Measurements from ENCODE around the gene HABP4. TPM values are rescaled to one million over a fixed set of nuclear protein-coding genes. Genes with fewer than 3 reads are reported as not detected.
A peak's percentile ranks its signal among the peaks of the same experiment; 100 is the strongest.

The HABP4 gene
- total and polyA plus RNA-seq, 2 of the 4 experiments (the other 2 are of a cell fraction), result 5.2 to 10.6 TPM

GRCh38 chr9:96417051-96417586, 32.9 kb upstream of the HABP4 start (continued):
- peak; percentile 82 for TF ChIP-seq RCOR1 (IDR thresholded peaks at IDR 0.05; ENCODE audit: insufficient replicate concordance, low read length)

DNA sequence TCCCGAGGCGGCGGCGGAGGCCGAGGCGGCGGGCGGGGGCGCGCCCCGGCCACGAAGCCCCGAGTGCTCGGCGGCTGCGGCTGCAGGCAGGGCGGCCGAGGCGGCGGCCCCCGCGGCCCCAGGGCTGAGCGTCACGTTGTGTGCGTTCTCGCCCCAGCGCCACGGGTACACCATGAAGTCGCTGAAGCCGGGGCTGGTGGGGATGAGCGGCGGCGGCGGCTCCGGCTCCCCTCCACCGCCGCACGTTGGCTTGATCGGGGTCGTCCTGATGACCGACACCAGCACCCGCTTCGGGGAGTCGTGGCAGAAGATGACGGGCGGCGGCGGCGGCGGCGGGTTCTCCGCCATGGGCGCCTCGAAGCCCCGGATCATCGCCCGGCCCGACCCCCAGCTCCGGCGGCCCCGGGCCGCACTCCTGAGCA, 32.3 kb upstream of the HABP4 start:
- in situ Hi-C loops (cut with MboI; ENCODE audit: low sequenced_read_pairs) (loop anchor here (10.0 kb wide), 1 partner anchor 237 kb away; the partner anchor contains the start of gene PRXL2C), dilution Hi-C loops (cut with HindIII; ENCODE audit: low sequenced_read_pairs, unreplicated experiment) (no loop called here), intact Hi-C loops (cut with micrococcal nuclease) (loop anchor here (1.0 to 5.0 kb wide), 8 partner anchors 33 to 238 kb away; partner anchors contain the start of genes CDC14B, HABP4, PRXL2C and SLC35D2)
- no peak overlapping the region for H2AK5ac ChIP-seq (ENCODE audit: low read depth, low read length)
- H2BK5ac ChIP-seq (ENCODE audit: low read depth, low read length, poor library complexity, severe bottlenecking), result no peak overlapping the region
- BruUV-seq (replicated peaks), result no TSS peak
- peak overlapping the region; percentile 86 for H3K4me2 ChIP-seq (ENCODE audit: low read depth, low read length)
- no peak overlapping the region for H2BK20ac ChIP-seq (ENCODE audit: low read depth, low read length)
- ATAC-seq (ENCODE audit: low read depth) (no peak), DNase-seq (no peak)
- H3K4ac ChIP-seq (ENCODE audit: low read depth, low read length), result peak overlapping the region; percentile 23; the same call in 1 of the 2 replicates
- TF ChIP-seq RFX5 (IDR thresholded peaks at IDR 0.05; ENCODE audit: low read depth, low read length) (no peak), NFE2L2 (IDR thresholded peaks at IDR 0.05; ENCODE audit: low read depth, low read length) (no peak), RAD21 (IDR thresholded peaks at IDR 0.05; ENCODE audit: low read length) (no peak), MAFK (IDR thresholded peaks at IDR 0.05; ENCODE audit: low read depth, low read length) (no peak), CHD1 (IDR thresholded peaks at IDR 0.05; ENCODE audit: low read depth, low read length) (no peak), SMC3 (IDR thresholded peaks at IDR 0.05; ENCODE audit: low read depth, low read length) (no peak), MAZ (IDR thresholded peaks at IDR 0.05; ENCODE audit: borderline replicate concordance, low read depth, low read length) (no peak), CEBPB (IDR thresholded peaks at IDR 0.05; ENCODE audit: low read depth, low read length) (no peak), USF2 (IDR thresholded peaks at IDR 0.05; ENCODE audit: low read depth, low read length) (no peak)
- TF ChIP-seq, protein P1, sequence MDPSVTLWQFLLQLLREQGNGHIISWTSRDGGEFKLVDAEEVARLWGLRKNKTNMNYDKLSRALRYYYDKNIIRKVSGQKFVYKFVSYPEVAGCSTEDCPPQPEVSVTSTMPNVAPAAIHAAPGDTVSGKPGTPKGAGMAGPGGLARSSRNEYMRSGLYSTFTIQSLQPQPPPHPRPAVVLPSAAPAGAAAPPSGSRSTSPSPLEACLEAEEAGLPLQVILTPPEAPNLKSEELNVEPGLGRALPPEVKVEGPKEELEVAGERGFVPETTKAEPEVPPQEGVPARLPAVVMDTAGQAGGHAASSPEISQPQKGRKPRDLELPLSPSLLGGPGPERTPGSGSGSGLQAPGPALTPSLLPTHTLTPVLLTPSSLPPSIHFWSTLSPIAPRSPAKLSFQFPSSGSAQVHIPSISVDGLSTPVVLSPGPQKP (IDR thresholded peaks at IDR 0.05; ENCODE audit: borderline replicate concordance, low read depth, low read length), result no peak
- no peaks in the 10 kb centered on the region for H3K9me3 ChIP-seq (ENCODE audit: control insufficient read depth, insufficient read depth, low read length)
- peak overlapping the region; percentile 94 for H2AFZ ChIP-seq (replicated peaks; ENCODE audit: low read length, poor library complexity)
- peak overlapping the region; percentile 46; the same call in 1 of the 2 replicates for H3K9ac ChIP-seq (ENCODE audit: low read depth, low read length)
- no peak overlapping the region for H3K14ac ChIP-seq (replicated peaks; ENCODE audit: low read depth, low read length)
- H3K79me1 ChIP-seq (ENCODE audit: low read depth in 1 of 2, low read length in 2 of 2), result peaks cover 13 to 17% of the 10 kb centered on the region in 2 experiments
- H3K27ac ChIP-seq (ENCODE audit: insufficient read depth, low read length), result peak overlapping the region; percentile 46; the same call in 1 of the 2 replicates
- no peaks in the 10 kb centered on the region for H3K27me3 ChIP-seq (ENCODE audit: control insufficient read depth, insufficient read depth, low read length)
- ChIA-PET POLR2A (ENCODE audit: unreplicated experiment) (no interaction called here), CTCF (no interaction called here)
- H3K9me1 ChIP-seq (ENCODE audit: insufficient read depth, low read length), result peaks cover 3% of the 10 kb centered on the region; the same call in 1 of the 2 replicates
- H2BK120ac ChIP-seq (ENCODE audit: low read depth, low read length), result no peak overlapping the region
- no peak overlapping the region for H4K8ac ChIP-seq (ENCODE audit: low read depth in 2 of 2, low read length in 2 of 2)
- no peak overlapping the region for H3K23ac ChIP-seq (ENCODE audit: low read depth, low read length)
- H4K20me1 ChIP-seq (ENCODE audit: insufficient read depth, low read length), result no peaks in the 10 kb centered on the region; the same call in 1 of the 2 replicates
- peaks cover 7% of the 10 kb centered on the region for H3K4me1 ChIP-seq (ENCODE audit: control insufficient read depth, insufficient read depth, low read length)
- no peak overlapping the region for H4K5ac ChIP-seq (ENCODE audit: low read depth, low read length)
- no peak overlapping the region for H3K18ac ChIP-seq (ENCODE audit: low read depth, low read length)
- no peak overlapping the region for H4K91ac ChIP-seq (ENCODE audit: insufficient read depth, low read depth, low read length)
- H3K56ac ChIP-seq (ENCODE audit: extremely low read depth, insufficient read depth, low read length), result no peak overlapping the region
- H2AK9ac ChIP-seq (replicated peaks; ENCODE audit: low read depth, low read length, poor library complexity), result peak overlapping the region; percentile 94
- H2BK15ac ChIP-seq (ENCODE audit: low read depth, low read length), result no peak overlapping the region
- WGBS, 2 experiments (ENCODE audit: extremely low coverage in 2 of 2, insufficient read length in 1 of 2), result 1% methylated on average over 32 of the region's 62 CpGs; no CpG with 5 or more reads in 1 of the 2 experiments
- H3K36me3 ChIP-seq (ENCODE audit: control insufficient read depth, insufficient read depth, low read length), result no peaks in the 10 kb centered on the region
- H3K4me3 ChIP-seq (ENCODE audit: insufficient read depth, low read depth, low read length), result peak overlapping the region; percentile 80
